GM21423 (cell line): ENCODE results near the gene ATAT1.
"Not testable (repeated sequence)": the region's sequence is repeated elsewhere in the genome, so short reads cannot be mapped to it uniquely, and the experiment has no call there.

Source experiments
- ATAC-seq: cut with Tn5 transposase; IDR thresholded peaks from one replicate; pipeline ENCODE4 v1.9.1; 2021; ENCODE audit warnings: mild to moderate bottlenecking, moderate library complexity; ENCODE audit not compliant: unreplicated experiment

ATAT1 gene

GRCh38 chr6:30626484-30627366 is at the start of gene ATAT1:
Gene ATAT1, plus strand, starts transcription at chr6:30626874.
- peak; percentile 79 for ATAC-seq

- no peak for ATAC-seq
These were observed 48.6 kb upstream of the ATAT1 start for GRCh38 chr6:30578051-30578450.

- no peak for ATAC-seq
These were observed 42.8 kb upstream of the ATAT1 start for GRCh38 chr6:30583921-30584320.

GRCh38 chr6:30589754-30590358 is 36.8 kb upstream of the ATAT1 start:
- ATAC-seq, result no peak

GRCh38 chr6:30590509-30590908 is 36.2 kb upstream of the ATAT1 start:
- no peak for ATAC-seq

- no peak for ATAC-seq
These were observed 35.7 kb upstream of the ATAT1 start for GRCh38 chr6:30591008-30591407.

- no peak for ATAC-seq
These were observed 34.4 kb upstream of the ATAT1 start for GRCh38 chr6:30592287-30592686.

GRCh38 chr6:30597315-30598144 is 29.1 kb upstream of the ATAT1 start:
- not testable (repeated sequence) for ATAC-seq

GRCh38 chr6:30598912-30599624 is 27.6 kb upstream of the ATAT1 start:
- no peak for ATAC-seq

- no peak for ATAC-seq
These were observed 26.9 kb upstream of the ATAT1 start for GRCh38 chr6:30599625-30600324.

GRCh38 chr6:30600451-30600961 is 26.2 kb upstream of the ATAT1 start:
- ATAC-seq, result no peak

- no peak for ATAC-seq
These were observed 25.2 kb upstream of the ATAT1 start for GRCh38 chr6:30601436-30601814.

GRCh38 chr6:30601815-30602641 is 24.6 kb upstream of the ATAT1 start:
- no peak for ATAC-seq

- ATAC-seq, result no peak
These were observed 22.7 kb upstream of the ATAT1 start for GRCh38 chr6:30603961-30604360.

- ATAC-seq, result no peak
These were observed 16.6 kb upstream of the ATAT1 start for GRCh38 chr6:30610065-30610464.

GRCh38 chr6:30611150-30611855 is 15.4 kb upstream of the ATAT1 start:
- ATAC-seq, result no peak

- ATAC-seq, result no peak
These were observed 14.8 kb upstream of the ATAT1 start for GRCh38 chr6:30611856-30612194.

- ATAC-seq, result no peak
These were observed 14.5 kb upstream of the ATAT1 start for GRCh38 chr6:30612213-30612612.
